Fibroblast of lung (primary cell): ENCODE measurements around the gene ONECUT3. TPM values are rescaled to one million over a fixed set of nuclear protein-coding genes. Genes with fewer than 3 reads are reported as not detected.
"Not testable (repeated sequence)": the region's sequence is repeated elsewhere in the genome, so short reads cannot be mapped to it uniquely, and the experiment has no call there.

ENCODE experiments used
- DNase-seq, 2 donors: peaks; one replicate each; pipeline versions ENCODE4 v3.0.0 to v3.0.0-alpha.2; 2010; ENCODE audit warnings: low read depth in 2 of 2
- H2AFZ ChIP-seq: 2 replicates; pipeline ENCODE4 v1.5.1; 2012; ENCODE audit warnings: low read length, control low read depth, inconsistent platforms
- H3K27ac ChIP-seq: 2 replicates; pipeline ENCODE4 v1.5.1; 2011; ENCODE audit warnings: low read length, control low read depth; ENCODE audit not compliant: insufficient read depth
- H3K27me3 ChIP-seq: 2 replicates; pipeline ENCODE4 v1.5.1; 2011; ENCODE audit warnings: mild to moderate bottlenecking, low read length; ENCODE audit not compliant: control insufficient read depth, insufficient read depth
- H3K36me3 ChIP-seq: 2 replicates; pipeline ENCODE4 v1.5.1; 2011; ENCODE audit warnings: low read length; ENCODE audit not compliant: control insufficient read depth, insufficient read depth
- H3K4me1 ChIP-seq: 2 replicates; pipeline ENCODE4 v1.5.1; 2011; ENCODE audit warnings: low read length; ENCODE audit not compliant: control insufficient read depth, insufficient read depth; ENCODE audit errors: extremely low read depth
- H3K4me2 ChIP-seq: 2 replicates; pipeline ENCODE4 v1.5.1; 2011; ENCODE audit warnings: low read length, control low read depth; ENCODE audit not compliant: insufficient read depth; ENCODE audit errors: extremely low read depth
- H3K4me3 ChIP-seq, 4 experiments: fragments of 200-600 bp in 1 of 4; sonication (generic) in 1 of 4; replicated peaks in 1 of 4; 2 replicates each; pipeline ENCODE4 v1.5.1; 2011 to 2016; ENCODE audit warnings: low read length in 4 of 4, low read depth in 3 of 4, mild to moderate bottlenecking in 3 of 4, control low read depth in 2 of 4, inconsistent platforms in 1 of 4, mixed read lengths in 1 of 4; ENCODE audit not compliant: insufficient read depth in 1 of 4; ENCODE audit errors: control extremely low read depth in 1 of 4
- H3K79me2 ChIP-seq: 2 replicates; pipeline ENCODE4 v1.5.1; 2012; ENCODE audit warnings: mild to moderate bottlenecking, low read length, inconsistent platforms; ENCODE audit not compliant: control insufficient read depth, insufficient read depth
- H3K9ac ChIP-seq: 2 replicates; pipeline ENCODE4 v1.5.1; 2011; ENCODE audit warnings: mild to moderate bottlenecking, low read length, control low read depth; ENCODE audit not compliant: insufficient read depth
- H3K9me3 ChIP-seq: 2 replicates; pipeline ENCODE4 v1.5.1; 2012; ENCODE audit warnings: low read depth, low read length; ENCODE audit not compliant: control insufficient read depth, insufficient read depth
- H4K20me1 ChIP-seq: 2 replicates; pipeline ENCODE4 v1.5.1; 2011; ENCODE audit warnings: low read length; ENCODE audit not compliant: control insufficient read depth, insufficient read depth; ENCODE audit errors: extremely low read depth
- EZH2 ChIP-seq: IDR thresholded peaks from 2 replicates; pipeline ENCODE4 v1.5.1; 2012; ENCODE audit warnings: low read length, control low read depth, mild to moderate bottlenecking; ENCODE audit errors: missing control alignments
- polyA minus RNA-seq: library from RNA; depleted of rRNA, polyadenylated mRNA; stranded (reverse); fragments of >200 nt; gene quantifications from 2 replicates; pipeline ENCODE4 v1.2.3, GENCODE V29; 2011; ENCODE audit warnings: low replicate concordance
- polyA plus RNA-seq, 2 donors: library from polyadenylated mRNA; depleted of rRNA in 1 of 2; stranded (reverse) in 1 of 2; unstranded in 1 of 2; fragments of >200 nt; gene quantifications; 2 replicates each; pipeline ENCODE4 v1.2.1, GENCODE V29; 2011 to 2012; ENCODE audit warnings: missing spikeins in 1 of 2
- total RNA-seq: library from RNA; depleted of rRNA; stranded (reverse); fragments of >200 nt; gene quantifications from 2 replicates; pipeline ENCODE4 v1.2.1, GENCODE V29; 2014
- TF ChIP-seq, protein P1 (sequence below), 2 donors: IDR thresholded peaks in 1 of 2; conservative IDR thresholded peaks in 1 of 2; 1 replicate in 1 of 2; 2 replicates in 1 of 2; pipeline ENCODE4 v1.5.1; 2011 to 2012; ENCODE audit warnings: low read length in 2 of 2, control low read depth in 1 of 2, inconsistent platforms in 1 of 2, low read depth in 1 of 2, mild to moderate bottlenecking in 1 of 2

Gene ONECUT3
- total RNA-seq (not detected in 2 replicates), polyA plus RNA-seq (not detected in 2 replicates), polyA minus RNA-seq (not detected in 2 replicates)
- not detected in 2 replicates for polyA plus RNA-seq (2012)

DNA sequence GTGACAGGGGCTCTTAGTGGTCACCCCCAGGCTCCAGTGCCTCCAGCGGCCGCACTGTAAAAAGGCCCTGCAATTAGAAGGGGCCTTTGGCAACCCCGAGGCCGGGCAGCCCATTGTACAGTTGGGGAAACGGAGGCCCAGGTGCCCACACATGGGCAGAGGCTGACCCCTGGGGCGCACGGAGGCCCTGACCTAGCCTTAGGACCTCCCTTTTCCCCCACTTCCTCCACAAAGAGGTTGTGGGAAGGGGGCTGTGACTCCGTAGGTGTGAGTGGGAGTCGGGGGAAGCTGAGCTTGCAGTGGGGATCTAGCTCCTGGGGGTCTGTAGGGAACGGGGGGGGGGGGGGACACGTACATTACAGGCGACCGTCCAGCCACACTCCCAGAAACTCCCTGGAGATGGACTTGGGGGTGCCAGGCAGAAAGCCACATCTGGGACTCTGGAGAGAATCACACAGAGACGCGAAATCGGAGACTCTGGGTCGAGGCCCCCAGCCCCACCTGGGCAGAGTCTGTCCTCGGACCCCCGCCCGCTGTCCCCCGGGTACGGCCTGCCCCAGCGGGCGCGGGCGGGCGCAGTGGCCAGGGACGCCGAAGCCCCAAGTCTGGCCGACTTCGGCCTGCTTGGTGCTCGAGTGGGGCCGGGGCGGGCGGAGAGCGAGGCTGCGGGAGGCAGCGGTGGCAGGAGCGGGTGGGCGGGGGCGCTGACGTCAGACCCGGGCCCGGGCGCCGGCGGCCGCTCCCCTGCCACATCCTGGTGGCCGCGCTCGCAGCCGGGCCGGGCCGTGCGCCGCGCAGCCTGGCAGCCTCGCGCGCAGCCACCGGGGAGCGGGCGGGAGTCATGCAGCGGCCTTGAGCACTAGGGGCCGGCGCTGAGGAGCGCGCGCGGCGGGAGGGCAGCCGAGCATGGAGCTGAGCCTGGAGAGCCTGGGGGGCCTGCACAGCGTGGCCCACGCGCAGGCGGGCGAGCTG is at the start of gene ONECUT3:
Gene ONECUT3 (plus strand): TSS at position 750 of the 972 bp plus-strand sequence. CDS start 157 bp downstream, at position 907.
- H4K20me1 ChIP-seq = no peaks in the 10 kb centered on the region
- H3K79me2 ChIP-seq = no peaks in the 10 kb centered on the region
- TF ChIP-seq, protein P1, sequence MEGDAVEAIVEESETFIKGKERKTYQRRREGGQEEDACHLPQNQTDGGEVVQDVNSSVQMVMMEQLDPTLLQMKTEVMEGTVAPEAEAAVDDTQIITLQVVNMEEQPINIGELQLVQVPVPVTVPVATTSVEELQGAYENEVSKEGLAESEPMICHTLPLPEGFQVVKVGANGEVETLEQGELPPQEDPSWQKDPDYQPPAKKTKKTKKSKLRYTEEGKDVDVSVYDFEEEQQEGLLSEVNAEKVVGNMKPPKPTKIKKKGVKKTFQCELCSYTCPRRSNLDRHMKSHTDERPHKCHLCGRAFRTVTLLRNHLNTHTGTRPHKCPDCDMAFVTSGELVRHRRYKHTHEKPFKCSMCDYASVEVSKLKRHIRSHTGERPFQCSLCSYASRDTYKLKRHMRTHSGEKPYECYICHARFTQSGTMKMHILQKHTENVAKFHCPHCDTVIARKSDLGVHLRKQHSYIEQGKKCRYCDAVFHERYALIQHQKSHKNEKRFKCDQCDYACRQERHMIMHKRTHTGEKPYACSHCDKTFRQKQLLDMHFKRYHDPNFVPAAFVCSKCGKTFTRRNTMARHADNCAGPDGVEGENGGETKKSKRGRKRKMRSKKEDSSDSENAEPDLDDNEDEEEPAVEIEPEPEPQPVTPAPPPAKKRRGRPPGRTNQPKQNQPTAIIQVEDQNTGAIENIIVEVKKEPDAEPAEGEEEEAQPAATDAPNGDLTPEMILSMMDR (conservative IDR thresholded peaks at IDR 0.05 in 1 of 2, IDR thresholded peaks at IDR 0.05 in 1 of 2; ENCODE audit: low read depth in 1 of 2, low read length in 2 of 2) = no peak
- TF ChIP-seq EZH2 = peak; percentile 76
- no peak within 1 kb of the TSS for H3K4me3 ChIP-seq
- no peak within 1 kb of the TSS for H2AFZ ChIP-seq
- no peak for DNase-seq
- H3K36me3 ChIP-seq = no peaks in the 10 kb centered on the region
- H3K9ac ChIP-seq = no peak within 1 kb of the TSS
- H3K27ac ChIP-seq = no peak within 1 kb of the TSS
- no peaks in the 10 kb centered on the region for H3K9me3 ChIP-seq
- H3K4me2 ChIP-seq = no peak within 1 kb of the TSS
- H3K27me3 ChIP-seq = peaks cover 75% of the 10 kb centered on the region
- peaks cover 2% of the 10 kb centered on the region for H3K4me1 ChIP-seq

GRCh38 chr19:1704339-1704738 is 49.0 kb upstream of the ONECUT3 start:
- H3K79me2 ChIP-seq = no peaks in the 10 kb centered on the region
- H4K20me1 ChIP-seq = no peaks in the 10 kb centered on the region
- TF ChIP-seq EZH2 = no peak
- TF ChIP-seq, protein P1 (conservative IDR thresholded peaks at IDR 0.05 in 1 of 2, IDR thresholded peaks at IDR 0.05 in 1 of 2; ENCODE audit: low read depth in 1 of 2, low read length in 2 of 2) = no peak
- peaks cover 16% of the 10 kb centered on the region for H3K27me3 ChIP-seq
- H3K9ac ChIP-seq = no peak overlapping the region
- H2AFZ ChIP-seq = no peak overlapping the region
- H3K36me3 ChIP-seq = no peaks in the 10 kb centered on the region
- DNase-seq = no peak
- H3K27ac ChIP-seq = no peak overlapping the region
- no peak overlapping the region for H3K4me2 ChIP-seq
- no peaks in the 10 kb centered on the region for H3K9me3 ChIP-seq
- no peaks in the 10 kb centered on the region for H3K4me1 ChIP-seq
- H3K4me3 ChIP-seq = no peak overlapping the region

GRCh38 chr19:1705367-1705766 is 47.9 kb upstream of the ONECUT3 start:
- Histone ChIP-seq H3K4me1 (no peaks in the 10 kb centered on the region), H3K79me2 (no peaks in the 10 kb centered on the region), H3K27ac (no peak overlapping the region), H3K27me3 (peaks cover 12% of the 10 kb centered on the region), H4K20me1 (no peaks in the 10 kb centered on the region), H3K9ac (no peak overlapping the region), H3K36me3 (no peaks in the 10 kb centered on the region), H3K4me2 (no peak overlapping the region), H3K4me3 (no peak overlapping the region), H3K9me3 (no peaks in the 10 kb centered on the region), H2AFZ (no peak overlapping the region)
- TF ChIP-seq, protein P1 (conservative IDR thresholded peaks at IDR 0.05 in 1 of 2, IDR thresholded peaks at IDR 0.05 in 1 of 2; ENCODE audit: low read depth in 1 of 2, low read length in 2 of 2) = no peak
- no peak for TF ChIP-seq EZH2
- DNase-seq = no peak

GRCh38 chr19:1706646-1707045 is 46.7 kb upstream of the ONECUT3 start:
- H3K36me3 ChIP-seq, H3K4me2 ChIP-seq, H3K4me3 ChIP-seq, H3K27ac ChIP-seq, DNase-seq, H3K9me3 ChIP-seq, H3K27me3 ChIP-seq, H4K20me1 ChIP-seq, H2AFZ ChIP-seq, H3K4me1 ChIP-seq, H3K79me2 ChIP-seq, H3K9ac ChIP-seq: not testable (repeated sequence)
